HCT116 (cell line): ENCODE measurements around the gene AP3D1. TPM values are rescaled to one million over a fixed set of nuclear protein-coding genes. Genes with fewer than 3 reads are reported as not detected.

Experiments
- ATAC-seq: fragments of 200-7000 bp; cut with Tn5 transposase; 2 replicates; pipeline ENCODE4 v1.9.1; 2020; ENCODE audit warnings: mild to moderate bottlenecking, moderate library complexity
- BruUV-seq: library from RNA; stranded (reverse); fragments of 400-500 nt; replicated peaks from 2 replicates; lab custom pipeline; 2021; lab: Mats Ljungman, UMichigan
- CTCF ChIA-PET: fragments of 300-600 bp; sonication (Branson Sonifier 250); formaldehyde crosslinking; loops from one replicate; lab custom pipeline; 2021; ENCODE audit warnings: antibody characterized with exemption; lab: Charles Lee
- POLR2A ChIA-PET: fragments of 300-600, 350-600 bp; sonication (Branson Sonifier 250); formaldehyde crosslinking; loops from one replicate; lab custom pipeline; 2021; ENCODE audit warnings: antibody characterized with exemption; lab: Charles Lee
- RAD21 ChIA-PET, 2 experiments: fragments of 300-600 bp; sonication (Branson Sonifier 250); formaldehyde crosslinking; loops; one replicate each; lab custom pipeline; 2023; ENCODE audit warnings: low total read pairs in 2 of 2; ENCODE audit not compliant: uncharacterized antibody in 2 of 2, unreplicated experiment in 2 of 2, low non-redundant PET in 1 of 2; lab: Charles Lee
- DNase-seq: peaks from one replicate; pipeline ENCODE4 v3.0.0-alpha.2; 2010; ENCODE audit warnings: low read depth, low spot score
- H2AFZ ChIP-seq: fragments of 200-600 bp; shearing (Covaris generic), sonication (generic); 2 replicates; pipeline ENCODE4 v1.6.1; 2017; ENCODE audit warnings: low read depth, mixed run types, mixed read lengths, antibody characterized with exemption, low read length; ENCODE audit not compliant: poor library complexity, severe bottlenecking
- H3K27ac ChIP-seq: 2 replicates; pipeline ENCODE4 v1.5.1; 2012; ENCODE audit warnings: low read depth, low read length
- H3K27me3 ChIP-seq: fragments of 200-600 bp; sonication (generic); 2 replicates; pipeline ENCODE4 v1.6.1; 2016; ENCODE audit warnings: mixed run types, low read length, mixed read lengths; ENCODE audit not compliant: insufficient read depth
- H3K36me3 ChIP-seq, 2 experiments: fragments of 200-500 bp in 1 of 2; fragments of 200-600 bp in 1 of 2; sonication (Bioruptor generic) in 1 of 2; sonication (generic) in 1 of 2; 2 replicates each; pipeline versions ENCODE4 v1.5.1 to v1.6.1; 2014 to 2016; ENCODE audit warnings: low read length in 2 of 2, inconsistent platforms in 1 of 2, mixed read lengths in 1 of 2, mixed run types in 1 of 2; ENCODE audit not compliant: insufficient read depth in 2 of 2, control insufficient read depth in 1 of 2
- H3K4me1 ChIP-seq, 2 experiments: fragments of 200-600 bp in 1 of 2; sonication (generic) in 1 of 2; 2 replicates each; pipeline versions ENCODE4 v1.5.1 to v1.6.1; 2012 to 2017; ENCODE audit warnings: low read length in 2 of 2, inconsistent platforms in 1 of 2, mild to moderate bottlenecking in 1 of 2, mixed read lengths in 1 of 2, mixed run types in 1 of 2, moderate library complexity in 1 of 2; ENCODE audit not compliant: insufficient read depth in 2 of 2, control insufficient read depth in 1 of 2
- H3K4me2 ChIP-seq: fragments of 200-600 bp; sonication (generic); 2 replicates; pipeline ENCODE4 v1.6.1; 2017; ENCODE audit warnings: mixed run types, low read length, mixed read lengths
- H3K4me3 ChIP-seq, 2 experiments: fragments of 200-600 bp in 1 of 2; sonication (generic) in 1 of 2; replicated peaks in 1 of 2; 2 replicates each; pipeline ENCODE4 v1.5.1; 2011 to 2016; ENCODE audit warnings: low read length in 2 of 2, control low read depth in 1 of 2, low read depth in 1 of 2, mild to moderate bottlenecking in 1 of 2, mixed read lengths in 1 of 2, mixed run types in 1 of 2
- H3K79me2 ChIP-seq: fragments of 200-600 bp; sonication (generic); 2 replicates; pipeline ENCODE4 v1.6.1; 2017; ENCODE audit warnings: mild to moderate bottlenecking, mixed run types, low read length, moderate library complexity, mixed read lengths; ENCODE audit not compliant: insufficient read depth
- H3K9ac ChIP-seq: fragments of 200-600 bp; sonication (generic); 2 replicates; pipeline ENCODE4 v1.6.1; 2016; ENCODE audit warnings: low read length, mixed read lengths
- H3K9me2 ChIP-seq: fragments of 200-600 bp; sonication (generic), shearing (Covaris generic); 2 replicates; pipeline ENCODE4 v1.6.1; 2017; ENCODE audit warnings: mixed run types, mild to moderate bottlenecking, moderate library complexity; ENCODE audit not compliant: insufficient read depth
- H3K9me3 ChIP-seq, 2 experiments: fragments of 200-500 bp in 1 of 2; fragments of 200-600 bp in 1 of 2; sonication (Bioruptor generic) in 1 of 2; sonication (generic) in 1 of 2; 2 replicates each; pipeline ENCODE4 v1.6.1; 2014 to 2017; ENCODE audit warnings: low read length in 2 of 2, mixed read lengths in 2 of 2, inconsistent platforms in 1 of 2, low read depth in 1 of 2, mild to moderate bottlenecking in 1 of 2, mixed run types in 1 of 2, moderate library complexity in 1 of 2; ENCODE audit not compliant: control insufficient read depth in 1 of 2, insufficient read depth in 1 of 2
- H4K20me1 ChIP-seq: fragments of 200-600 bp; sonication (generic), shearing (Covaris generic); 2 replicates; pipeline ENCODE4 v1.6.1; 2017; ENCODE audit warnings: mixed run types, mild to moderate bottlenecking, moderate library complexity; ENCODE audit not compliant: insufficient read depth
- CTCF ChIP-seq, 3 experiments: fragments of 200-600 bp in 1 of 3; sonication (generic) in 1 of 3; IDR thresholded peaks in 2 of 3; conservative IDR thresholded peaks in 1 of 3; 2 replicates each; pipeline ENCODE4 v1.5.1; 2012 to 2017; ENCODE audit warnings: low read depth in 2 of 3, low read length in 2 of 3, antibody characterized with exemption in 1 of 3, borderline replicate concordance in 1 of 3, control low read depth in 1 of 3, mild to moderate bottlenecking in 1 of 3, mixed read lengths in 1 of 3, mixed run types in 1 of 3, moderate library complexity in 1 of 3; ENCODE audit not compliant: insufficient read depth in 1 of 3
- EGR1 ChIP-seq: IDR thresholded peaks from 2 replicates; pipeline ENCODE4 v1.6.1; 2012; ENCODE audit warnings: low read depth
- EZH2 ChIP-seq: fragments of 200-600 bp; sonication (generic); IDR thresholded peaks from 2 replicates; pipeline ENCODE4 v1.6.1; 2017; ENCODE audit warnings: antibody characterized with exemption, mixed run types
- EZH2phosphoT487 ChIP-seq: fragments of 200-600 bp; IDR thresholded peaks from 2 replicates; pipeline ENCODE4 v1.6.1; 2018; ENCODE audit warnings: antibody characterized with exemption, borderline replicate concordance
- FOSL1 ChIP-seq: IDR thresholded peaks from 2 replicates; pipeline ENCODE4 v1.6.1; 2012; ENCODE audit warnings: low read depth
- JUND ChIP-seq: IDR thresholded peaks from 2 replicates; pipeline ENCODE4 v1.6.1; 2012
- POLR2A ChIP-seq: IDR thresholded peaks from 2 replicates; pipeline ENCODE4 v1.7.0; 2011; ENCODE audit warnings: borderline replicate concordance; ENCODE audit not compliant: insufficient read depth, insufficient read length; ENCODE audit errors: extremely low read depth
- TCF7L2 ChIP-seq: IDR thresholded peaks from 2 replicates; pipeline ENCODE4 v1.7.0; 2011; ENCODE audit warnings: borderline replicate concordance, inconsistent platforms; ENCODE audit not compliant: insufficient read depth, insufficient read length; ENCODE audit errors: extremely low read depth
- YY1 ChIP-seq: IDR thresholded peaks from 2 replicates; pipeline ENCODE4 v1.6.1; 2011; ENCODE audit warnings: low read length, low read depth, moderate library complexity, mild to moderate bottlenecking; ENCODE audit not compliant: insufficient replicate concordance; ENCODE audit errors: extremely low read depth
- ZBTB33 ChIP-seq: IDR thresholded peaks from 2 replicates; pipeline ENCODE4 v1.6.1; 2011; ENCODE audit warnings: mild to moderate bottlenecking, low read length, moderate library complexity; ENCODE audit not compliant: insufficient replicate concordance; ENCODE audit errors: extremely low read depth
- intact Hi-C: fragments of 100-400 bp; cut with micrococcal nuclease; formaldehyde crosslinking; loops from 2 replicates; pipeline ENCODE4 v1.10.0; 2022
- total RNA-seq: library from RNA; stranded (reverse); gene quantifications from one replicate; pipeline ENCODE4 v1.2.1, GENCODE V29; 2021; ENCODE audit not compliant: unreplicated experiment

AP3D1 gene
- total RNA-seq, 1 experiment from 2014 or later, result 137 TPM

- no peak overlapping the region for H3K9ac ChIP-seq
- no peak for TF ChIP-seq YY1
- no peak for TF ChIP-seq EGR1
- no peak for TF ChIP-seq EZH2
- TF ChIP-seq FOSL1, result no peak
- TF ChIP-seq TCF7L2, result no peak
- TF ChIP-seq EZH2phosphoT487, result no peak
- no peak for TF ChIP-seq ZBTB33
- no peak for TF ChIP-seq POLR2A
- TF ChIP-seq CTCF (IDR thresholded peaks at IDR 0.05 in 2 of 3, conservative IDR thresholded peaks at IDR 0.05 in 1 of 3; ENCODE audit: borderline replicate concordance in 1 of 3, insufficient read depth in 1 of 3, low read depth in 2 of 3, low read length in 2 of 3), result no peak
- TF ChIP-seq JUND, result no peak
- no TSS peak for BruUV-seq
- intact Hi-C loops, result no loop called here
- DNase-seq, result no peak
- POLR2A ChIA-PET, result no interaction called here
- no peaks in the 10 kb centered on the region for H4K20me1 ChIP-seq
- H3K79me2 ChIP-seq, result no peaks in the 10 kb centered on the region
- no peak overlapping the region for H3K4me2 ChIP-seq
- RAD21 ChIA-PET, result no interaction called here
- no peak overlapping the region for H3K27ac ChIP-seq
- H3K9me2 ChIP-seq, result no peaks in the 10 kb centered on the region
- CTCF ChIA-PET, result no interaction called here
- H3K36me3 ChIP-seq, result peaks cover 33 to 42% of the 10 kb centered on the region in 2 experiments; a peak in 3 of 4 replicates
- no peak overlapping the region for H2AFZ ChIP-seq
- H3K4me1 ChIP-seq, result no peaks in the 10 kb centered on the region
- ATAC-seq, result no peak
- H3K9me3 ChIP-seq, result no peaks in the 10 kb centered on the region
- H3K27me3 ChIP-seq, result no peaks in the 10 kb centered on the region
- no peak overlapping the region for H3K4me3 ChIP-seq
These were observed 36.5 kb downstream of the AP3D1 start for GRCh38 chr19:2114821-2115220.
